Activated T-cell treated with anti-CD3 and anti-CD28 coated beads, Interleukin-2, amount 50 U/mL, for 4 hours (primary cell): Measurements from ENCODE around the gene SUPT5H. TPM values are rescaled to one million over a fixed set of nuclear protein-coding genes. Genes with fewer than 3 reads are reported as not detected.

Experiments
- ATAC-seq, 2 donors: fragments of 200-7000 bp; cut with Tn5 transposase; one replicate each; pipeline ENCODE4 v1.10.0; 2021
- DNase-seq: peaks from one replicate; pipeline ENCODE4 v3.0.0-alpha.2; 2020
- H3K27me3 Mint-ChIP-seq: one replicate; pipeline ENCODE4 v1.8.0; 2021; ENCODE audit warnings: low read depth, mixed read lengths
- H3K36me3 Mint-ChIP-seq: one replicate; pipeline ENCODE4 v1.8.0; 2022; ENCODE audit warnings: mixed read lengths; ENCODE audit not compliant: insufficient read depth
- H3K4me1 Mint-ChIP-seq: one replicate; pipeline ENCODE4 v1.8.0; 2021; ENCODE audit warnings: low read depth, mixed read lengths
- H3K4me3 Mint-ChIP-seq: one replicate; pipeline ENCODE4 v1.8.0; 2021; ENCODE audit warnings: mild to moderate bottlenecking, moderate library complexity, mixed read lengths
- H3K9me3 Mint-ChIP-seq: one replicate; pipeline ENCODE4 v1.8.0; 2021; ENCODE audit warnings: mixed read lengths
- total RNA-seq, 3 donors: library from RNA; stranded (reverse); gene quantifications; one replicate each; pipeline ENCODE4 v1.2.1, GENCODE V29; 2021

SUPT5H gene
- total RNA-seq, 3 donors from 2014 or later = 193 to 201 (median 197) TPM

GRCh38 chr19:39413911-39414608, 31.3 kb upstream of the SUPT5H start:
- peak overlapping the region; percentile 86 for H3K4me3 Mint-ChIP-seq
- no peaks in the 10 kb centered on the region for H3K9me3 Mint-ChIP-seq
- no peaks in the 10 kb centered on the region for H3K27me3 Mint-ChIP-seq
- H3K4me1 Mint-ChIP-seq = peaks cover 31% of the 10 kb centered on the region
- DNase-seq (no peak), ATAC-seq (no peak)
- H3K36me3 Mint-ChIP-seq = peaks cover 5% of the 10 kb centered on the region

GRCh38 chr19:39415111-39416046, 30.0 kb upstream of the SUPT5H start:
- Mint-ChIP-seq H3K36me3 (peaks cover 6% of the 10 kb centered on the region), H3K27me3 (no peaks in the 10 kb centered on the region), H3K9me3 (no peaks in the 10 kb centered on the region), H3K4me1 (peaks cover 26% of the 10 kb centered on the region), H3K4me3 (no peak overlapping the region)
- DNase-seq (no peak), ATAC-seq (no peak)

DNA sequence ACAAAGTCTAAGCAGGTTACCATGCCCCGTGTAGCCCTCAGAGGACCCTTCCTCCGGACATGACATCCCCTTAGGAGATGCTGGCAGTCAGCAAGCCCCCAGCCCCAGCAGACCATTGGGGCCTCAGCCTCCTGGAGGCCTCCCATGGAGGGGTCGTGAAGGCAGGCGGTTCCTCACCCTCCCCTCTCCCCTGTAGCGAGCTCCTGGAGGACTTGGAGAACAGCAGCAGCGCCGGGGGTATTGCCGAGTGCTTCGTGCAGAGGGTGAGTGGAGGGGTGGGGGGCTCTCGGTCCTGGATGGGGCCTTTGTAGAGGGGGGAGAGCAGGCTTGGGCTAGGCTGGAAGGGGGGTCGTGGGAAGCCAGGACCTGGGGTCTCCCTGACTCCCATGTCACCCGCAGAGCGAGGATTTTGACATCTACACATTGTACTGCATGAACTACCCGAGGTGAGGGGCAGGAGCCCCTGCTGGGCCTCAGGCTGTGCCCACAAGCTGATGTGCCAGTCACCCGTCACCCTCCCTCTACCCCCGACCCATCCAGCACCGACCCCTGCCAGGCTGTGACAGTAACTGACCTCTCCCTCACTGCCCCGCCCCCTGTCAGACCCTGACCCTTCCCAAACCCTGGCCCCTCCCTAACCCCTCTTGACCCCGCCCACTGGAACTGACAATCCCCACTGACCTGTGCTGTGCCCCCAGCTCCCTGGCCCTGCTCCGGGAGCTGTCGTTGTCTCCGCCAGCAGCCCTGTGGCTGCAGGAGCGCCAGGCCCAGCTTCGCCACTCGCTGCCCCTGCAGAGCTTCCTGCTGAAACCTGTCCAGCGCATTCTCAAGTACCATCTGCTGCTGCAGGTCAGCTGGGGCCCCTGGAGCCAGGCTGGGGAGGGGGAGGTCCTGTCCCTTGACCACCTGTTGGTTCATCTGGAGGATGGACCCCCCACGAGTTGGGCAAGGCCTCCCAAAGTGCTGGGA, 28.9 kb upstream of the SUPT5H start:
- Mint-ChIP-seq H3K4me1 (peaks cover 15% of the 10 kb centered on the region), H3K36me3 (peaks cover 6% of the 10 kb centered on the region), H3K4me3 (no peak overlapping the region), H3K27me3 (no peaks in the 10 kb centered on the region), H3K9me3 (no peaks in the 10 kb centered on the region)
- ATAC-seq (no peak), DNase-seq (no peak)

- peaks cover 6% of the 10 kb centered on the region for H3K36me3 Mint-ChIP-seq
- ATAC-seq = no peak
- H3K4me1 Mint-ChIP-seq = peaks cover 12% of the 10 kb centered on the region
- H3K4me3 Mint-ChIP-seq = no peak overlapping the region
- H3K27me3 Mint-ChIP-seq = no peaks in the 10 kb centered on the region
- H3K9me3 Mint-ChIP-seq = no peaks in the 10 kb centered on the region
- no peak for DNase-seq
Observed at GRCh38 chr19:39417463-39418181, 27.8 kb upstream of the SUPT5H start.

DNA sequence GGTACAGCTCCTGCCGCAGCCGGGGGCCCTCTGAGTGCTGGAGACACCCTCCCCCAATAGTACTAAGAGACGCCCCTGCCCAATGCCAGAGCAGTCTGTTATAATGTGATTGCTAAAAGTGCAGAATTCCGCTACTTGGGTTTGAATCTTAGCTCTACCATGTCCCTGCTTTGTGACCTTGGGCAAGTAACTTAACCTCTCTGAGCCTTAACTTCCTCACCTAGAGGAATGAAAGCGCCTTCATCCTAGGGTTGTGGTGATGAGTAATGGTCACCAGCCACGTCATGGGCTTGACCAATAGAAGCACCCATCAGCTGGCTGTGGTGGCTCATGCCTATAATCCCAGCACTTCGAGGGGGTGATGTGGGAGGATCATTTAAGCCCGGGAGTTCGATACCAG, 26.4 kb upstream of the SUPT5H start:
- Mint-ChIP-seq H3K36me3 (peaks cover 10% of the 10 kb centered on the region), H3K4me3 (no peak overlapping the region), H3K27me3 (no peaks in the 10 kb centered on the region), H3K9me3 (no peaks in the 10 kb centered on the region), H3K4me1 (peaks cover 8% of the 10 kb centered on the region)
- no peak for ATAC-seq
- DNase-seq = no peak

GRCh38 chr19:39420769-39421168, 24.6 kb upstream of the SUPT5H start:
- H3K4me3 Mint-ChIP-seq = no peak overlapping the region
- no peaks in the 10 kb centered on the region for H3K4me1 Mint-ChIP-seq
- ATAC-seq (no peak), DNase-seq (no peak)
- H3K36me3 Mint-ChIP-seq = peaks cover 11% of the 10 kb centered on the region
- no peaks in the 10 kb centered on the region for H3K27me3 Mint-ChIP-seq
- H3K9me3 Mint-ChIP-seq = no peaks in the 10 kb centered on the region

- ATAC-seq = no peak
Observed at GRCh38 chr19:39422020-39422419, 23.4 kb upstream of the SUPT5H start.

DNA sequence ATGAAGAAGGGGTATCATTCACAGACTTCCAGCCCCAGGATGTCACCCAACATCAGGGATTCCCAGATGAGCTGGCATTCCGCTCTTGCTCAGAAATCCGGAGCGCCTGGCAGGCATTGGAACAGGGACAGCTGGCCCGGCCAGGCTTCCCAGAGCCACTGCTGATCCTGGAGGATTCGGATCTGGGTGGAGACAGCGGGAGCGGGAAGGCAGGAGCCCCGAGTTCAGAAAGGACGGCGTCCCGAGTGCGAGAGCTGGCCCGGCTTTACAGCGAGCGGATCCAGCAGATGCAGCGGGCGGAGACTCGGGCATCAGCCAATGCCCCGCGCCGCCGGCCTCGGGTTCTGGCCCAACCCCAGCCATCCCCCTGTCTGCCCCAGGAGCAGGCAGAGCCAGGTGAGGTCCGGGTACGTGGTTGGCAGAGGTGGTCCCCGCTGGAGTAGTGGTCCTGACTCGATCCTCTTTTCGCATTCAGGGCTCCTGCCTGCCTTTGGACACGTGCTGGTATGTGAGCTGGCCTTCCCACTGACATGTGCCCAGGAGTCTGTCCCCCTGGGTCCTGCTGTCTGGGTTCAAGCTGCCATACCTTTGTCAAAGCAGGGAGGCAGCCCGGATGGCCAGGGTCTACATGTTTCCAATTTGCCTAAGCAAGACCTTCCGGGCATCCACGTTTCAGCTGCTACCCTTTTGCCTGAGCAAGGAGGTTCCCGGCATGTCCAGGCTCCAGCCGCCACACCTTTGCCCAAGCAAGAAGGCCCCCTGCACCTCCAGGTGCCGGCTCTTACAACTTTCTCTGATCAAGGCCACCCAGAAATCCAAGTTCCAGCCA, 21.9 kb upstream of the SUPT5H start:
- no peaks in the 10 kb centered on the region for H3K9me3 Mint-ChIP-seq
- ATAC-seq (no peak), DNase-seq (no peak)
- no peaks in the 10 kb centered on the region for H3K27me3 Mint-ChIP-seq
- H3K36me3 Mint-ChIP-seq = peaks cover 11% of the 10 kb centered on the region
- H3K4me3 Mint-ChIP-seq = no peak overlapping the region
- no peaks in the 10 kb centered on the region for H3K4me1 Mint-ChIP-seq

More at GRCh38 chr19:39422020-39422419, 23.4 kb upstream of the SUPT5H start:
- Mint-ChIP-seq H3K9me3 (no peaks in the 10 kb centered on the region), H3K4me1 (no peaks in the 10 kb centered on the region), H3K36me3 (peaks cover 11% of the 10 kb centered on the region), H3K4me3 (no peak overlapping the region), H3K27me3 (no peaks in the 10 kb centered on the region)
- DNase-seq = no peak

DNA sequence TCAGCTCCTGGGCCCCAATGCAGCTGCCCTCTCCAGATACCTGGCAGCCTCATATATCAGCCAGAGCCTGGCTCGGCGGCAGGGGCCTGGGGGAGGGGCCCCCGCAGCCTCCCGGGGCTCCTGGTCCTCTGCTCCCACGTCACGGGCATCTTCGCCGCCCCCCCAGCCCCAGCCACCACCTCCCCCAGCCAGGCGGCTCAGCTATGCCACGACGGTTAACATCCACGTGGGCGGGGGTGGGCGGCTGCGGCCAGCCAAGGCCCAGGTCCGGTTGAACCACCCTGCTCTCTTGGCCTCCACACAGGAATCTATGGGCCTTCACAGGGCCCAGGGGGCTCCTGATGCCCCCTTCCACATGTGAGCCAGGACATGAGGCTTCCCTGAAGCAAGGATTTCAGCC, 20.4 kb upstream of the SUPT5H start:
- ATAC-seq (no peak), DNase-seq (no peak)
- no peaks in the 10 kb centered on the region for H3K27me3 Mint-ChIP-seq
- H3K4me1 Mint-ChIP-seq = no peaks in the 10 kb centered on the region
- no peak overlapping the region for H3K4me3 Mint-ChIP-seq
- no peaks in the 10 kb centered on the region for H3K9me3 Mint-ChIP-seq
- peaks cover 7% of the 10 kb centered on the region for H3K36me3 Mint-ChIP-seq

- no peak overlapping the region for H3K4me3 Mint-ChIP-seq
- no peak for DNase-seq
- peaks cover 5% of the 10 kb centered on the region for H3K4me1 Mint-ChIP-seq
- H3K27me3 Mint-ChIP-seq = no peaks in the 10 kb centered on the region
- peaks cover 7% of the 10 kb centered on the region for H3K36me3 Mint-ChIP-seq
- no peaks in the 10 kb centered on the region for H3K9me3 Mint-ChIP-seq
- ATAC-seq = no peak
Observed at GRCh38 chr19:39425744-39426143, 19.6 kb upstream of the SUPT5H start.

- DNase-seq (no peak), ATAC-seq (no peak)
- Mint-ChIP-seq H3K36me3 (peaks cover 8% of the 10 kb centered on the region), H3K4me3 (no peak overlapping the region), H3K4me1 (peaks cover 9% of the 10 kb centered on the region), H3K9me3 (no peaks in the 10 kb centered on the region), H3K27me3 (no peaks in the 10 kb centered on the region)
Observed at GRCh38 chr19:39426170-39426569, 19.2 kb upstream of the SUPT5H start.

- H3K9me3 Mint-ChIP-seq = no peaks in the 10 kb centered on the region
- no peak overlapping the region for H3K4me3 Mint-ChIP-seq
- ATAC-seq (no peak), DNase-seq (no peak)
- H3K4me1 Mint-ChIP-seq = peaks cover 16% of the 10 kb centered on the region
- peaks cover 12% of the 10 kb centered on the region for H3K36me3 Mint-ChIP-seq
- no peaks in the 10 kb centered on the region for H3K27me3 Mint-ChIP-seq
Observed at GRCh38 chr19:39427707-39428106, 17.7 kb upstream of the SUPT5H start.
